Duodenal mucosa (tissue), 2 donors: ENCODE measurements around the gene CIITA.
"Not testable (repeated sequence)": the region's sequence is repeated elsewhere in the genome, so short reads cannot be mapped to it uniquely, and the experiment has no call there.

Source experiments
- H3K27ac ChIP-seq: one replicate; pipeline ENCODE4 v1.7.0; 2013; ENCODE audit warnings: low read depth, low read length
- H3K27me3 ChIP-seq, 2 donors: one replicate each; pipeline ENCODE4 v1.7.0; 2013; ENCODE audit warnings: low read length in 2 of 2, control low read depth in 1 of 2; ENCODE audit not compliant: insufficient read depth in 2 of 2, control insufficient read depth in 1 of 2
- H3K36me3 ChIP-seq, 2 donors: one replicate each; pipeline ENCODE4 v1.7.0; 2013; ENCODE audit warnings: low read length in 2 of 2, control low read depth in 1 of 2; ENCODE audit not compliant: insufficient read depth in 2 of 2, control insufficient read depth in 1 of 2
- H3K4me1 ChIP-seq, 2 donors: one replicate each; pipeline ENCODE4 v1.7.0; 2013; ENCODE audit warnings: low read length in 2 of 2, control low read depth in 1 of 2; ENCODE audit not compliant: insufficient read depth in 2 of 2, control insufficient read depth in 1 of 2
- H3K4me3 ChIP-seq, 2 donors: one replicate each; pipeline ENCODE4 v1.7.0; 2013; ENCODE audit warnings: low read length in 2 of 2, low read depth in 1 of 2
- H3K9ac ChIP-seq, 2 donors: one replicate each; pipeline ENCODE4 v1.7.0; 2013; ENCODE audit warnings: low read length in 2 of 2, low read depth in 1 of 2
- H3K9me3 ChIP-seq, 2 donors: one replicate each; pipeline ENCODE4 v1.7.0; 2013; ENCODE audit warnings: low read length in 2 of 2, control low read depth in 1 of 2; ENCODE audit not compliant: control insufficient read depth in 1 of 2

CIITA gene

DNA sequence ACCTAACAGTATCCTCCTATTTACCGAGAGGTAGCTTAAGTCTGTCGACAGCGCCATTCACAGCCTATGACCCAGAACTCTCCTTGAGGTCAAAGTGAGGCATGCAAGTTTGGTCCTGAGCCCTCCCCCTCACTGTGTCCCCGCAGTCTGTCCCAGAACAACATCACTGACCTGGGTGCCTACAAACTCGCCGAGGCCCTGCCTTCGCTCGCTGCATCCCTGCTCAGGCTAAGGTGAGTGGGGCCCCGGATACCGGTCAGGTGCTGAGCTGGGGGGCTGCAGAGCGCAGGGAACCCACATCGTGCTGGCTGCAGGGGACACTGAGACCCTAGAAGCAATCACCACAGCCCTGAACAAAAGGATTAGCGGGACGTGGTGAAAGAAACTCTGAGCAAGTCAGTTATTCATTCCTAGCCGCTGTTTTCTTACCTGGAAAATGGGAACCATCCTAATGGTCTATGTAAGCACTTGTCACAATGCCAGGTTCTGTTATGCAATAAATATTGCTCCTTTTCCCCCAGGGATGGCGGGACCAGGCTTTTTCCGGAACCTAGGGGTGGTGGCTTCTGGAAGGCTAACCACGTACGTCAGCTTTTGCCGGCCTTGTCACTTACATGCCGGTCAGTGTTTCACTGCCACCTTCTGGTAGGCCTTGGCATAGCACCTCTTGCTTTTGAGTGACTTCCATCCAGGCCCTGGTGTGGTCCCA is 41.4 kb downstream of the CIITA start:
- Histone ChIP-seq H3K9ac (no peak overlapping the region), H3K36me3 (peaks cover 14 to 18% of the 10 kb centered on the region in 2 donors), H3K27ac (no peak overlapping the region), H3K4me3 (peak overlapping the region in 1 of 2 donors; percentile 9), H3K4me1 (peaks cover 17% of the 10 kb centered on the region in 2 donors), H3K27me3 (no peaks in the 10 kb centered on the region), H3K9me3 (no peaks in the 10 kb centered on the region)

DNA sequence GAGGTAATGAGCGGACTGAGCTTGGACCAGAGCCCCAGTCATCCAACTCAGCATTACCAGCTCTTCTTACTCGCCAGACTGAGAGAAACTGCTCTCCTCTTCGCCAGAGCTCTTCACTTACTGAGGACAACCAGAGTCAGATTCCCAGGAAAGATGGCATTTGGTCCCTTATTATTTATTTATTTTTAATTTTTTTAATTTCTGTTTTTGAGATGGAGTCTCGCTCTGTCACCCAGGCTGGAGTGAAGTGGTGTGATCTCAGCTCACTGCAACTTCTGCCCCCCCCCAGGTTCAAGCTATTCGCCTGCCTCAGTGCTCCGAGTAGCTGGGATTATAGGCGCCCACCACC is 42.0 kb downstream of the CIITA start:
- Histone ChIP-seq H3K36me3 (peaks cover 14 to 20% of the 10 kb centered on the region in 2 donors), H3K27ac (no peak overlapping the region), H3K4me1 (peaks cover 17% of the 10 kb centered on the region in 2 donors), H3K4me3 (no peak overlapping the region), H3K27me3 (no peaks in the 10 kb centered on the region), H3K9me3 (no peaks in the 10 kb centered on the region), H3K9ac (no peak overlapping the region)

DNA sequence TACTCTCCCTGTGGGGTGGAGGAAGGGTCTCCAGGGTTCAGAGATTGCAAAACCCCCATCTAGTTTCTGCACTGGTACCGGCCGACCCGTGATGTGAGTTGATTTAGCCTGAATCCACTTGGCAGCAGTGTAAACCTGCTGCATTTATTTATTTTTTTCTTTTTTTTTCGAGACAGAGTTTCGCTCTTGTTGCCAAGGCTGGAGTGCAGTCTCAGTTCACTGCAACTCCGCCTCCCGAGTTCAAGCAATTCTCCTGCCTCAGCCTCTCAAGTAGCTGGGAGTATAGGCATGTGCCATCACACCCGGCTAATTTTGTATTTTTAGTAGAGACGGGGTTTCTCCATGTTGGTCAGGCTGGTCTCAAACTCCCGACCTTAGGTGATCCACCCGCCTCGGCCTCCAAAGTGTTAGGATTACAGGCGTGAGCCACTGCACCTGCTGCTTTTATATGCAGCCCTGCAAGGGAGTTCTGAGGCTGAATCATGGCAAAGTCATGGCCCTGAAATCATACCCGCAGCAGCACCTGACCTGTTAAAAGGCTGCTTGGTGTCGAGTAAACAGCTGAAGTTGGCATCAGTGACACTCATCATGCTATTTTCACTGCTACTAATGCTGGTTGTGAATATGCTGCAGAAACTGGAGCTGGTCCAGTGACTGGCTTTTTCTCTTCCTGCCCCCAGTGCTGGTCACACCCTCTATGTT is 43.9 kb downstream of the CIITA start:
- H3K4me3 ChIP-seq = no peak overlapping the region
- H3K9me3 ChIP-seq = no peaks in the 10 kb centered on the region
- no peak overlapping the region for H3K9ac ChIP-seq
- peaks cover 10 to 11% of the 10 kb centered on the region in 2 donors for H3K4me1 ChIP-seq
- no peak overlapping the region for H3K27ac ChIP-seq
- peaks cover 24 to 35% of the 10 kb centered on the region in 2 donors for H3K36me3 ChIP-seq
- no peaks in the 10 kb centered on the region for H3K27me3 ChIP-seq

DNA sequence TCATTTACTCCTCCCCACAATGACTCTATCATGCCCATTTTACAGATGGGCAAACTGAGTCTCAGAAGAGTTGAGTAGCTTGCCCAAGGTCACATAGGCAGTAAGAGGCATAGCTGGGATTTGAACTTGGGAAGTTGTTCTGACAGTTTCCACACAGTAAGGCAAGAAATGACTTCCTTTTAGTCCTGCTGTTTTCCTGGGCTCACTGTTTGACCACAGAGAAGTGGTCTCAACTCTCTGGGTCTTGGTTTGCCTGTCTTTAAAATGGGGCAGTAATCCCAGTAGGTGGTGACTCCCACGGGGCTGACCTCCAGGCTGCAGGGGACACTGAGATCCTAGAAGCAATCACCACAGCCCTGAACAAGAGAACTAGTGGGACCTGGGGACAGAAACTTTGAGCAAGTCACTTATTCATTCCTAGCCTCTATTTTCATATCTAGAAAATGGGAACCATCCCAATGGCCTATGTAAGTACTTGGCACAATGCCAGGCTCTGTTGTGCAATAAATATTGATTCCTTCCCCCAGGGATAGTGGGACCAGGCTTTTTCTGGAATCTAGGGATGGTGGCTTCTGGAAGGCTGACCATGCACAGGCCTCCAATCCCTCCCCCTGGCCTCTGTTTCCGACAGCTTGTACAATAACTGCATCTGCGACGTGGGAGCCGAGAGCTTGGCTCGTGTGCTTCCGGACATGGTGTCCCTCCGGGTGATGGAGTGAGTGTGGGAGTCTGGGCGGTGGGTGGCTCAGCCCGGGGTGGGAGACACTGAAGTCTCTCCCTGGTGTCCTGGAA is 44.7 kb downstream of the CIITA start:
- Histone ChIP-seq H3K9me3 (no peaks in the 10 kb centered on the region), H3K36me3 (peaks cover 28 to 44% of the 10 kb centered on the region in 2 donors), H3K4me1 (peaks cover 5 to 11% of the 10 kb centered on the region in 2 donors), H3K27me3 (no peaks in the 10 kb centered on the region), H3K4me3 (no peak overlapping the region), H3K27ac (no peak overlapping the region), H3K9ac (no peak overlapping the region)

DNA sequence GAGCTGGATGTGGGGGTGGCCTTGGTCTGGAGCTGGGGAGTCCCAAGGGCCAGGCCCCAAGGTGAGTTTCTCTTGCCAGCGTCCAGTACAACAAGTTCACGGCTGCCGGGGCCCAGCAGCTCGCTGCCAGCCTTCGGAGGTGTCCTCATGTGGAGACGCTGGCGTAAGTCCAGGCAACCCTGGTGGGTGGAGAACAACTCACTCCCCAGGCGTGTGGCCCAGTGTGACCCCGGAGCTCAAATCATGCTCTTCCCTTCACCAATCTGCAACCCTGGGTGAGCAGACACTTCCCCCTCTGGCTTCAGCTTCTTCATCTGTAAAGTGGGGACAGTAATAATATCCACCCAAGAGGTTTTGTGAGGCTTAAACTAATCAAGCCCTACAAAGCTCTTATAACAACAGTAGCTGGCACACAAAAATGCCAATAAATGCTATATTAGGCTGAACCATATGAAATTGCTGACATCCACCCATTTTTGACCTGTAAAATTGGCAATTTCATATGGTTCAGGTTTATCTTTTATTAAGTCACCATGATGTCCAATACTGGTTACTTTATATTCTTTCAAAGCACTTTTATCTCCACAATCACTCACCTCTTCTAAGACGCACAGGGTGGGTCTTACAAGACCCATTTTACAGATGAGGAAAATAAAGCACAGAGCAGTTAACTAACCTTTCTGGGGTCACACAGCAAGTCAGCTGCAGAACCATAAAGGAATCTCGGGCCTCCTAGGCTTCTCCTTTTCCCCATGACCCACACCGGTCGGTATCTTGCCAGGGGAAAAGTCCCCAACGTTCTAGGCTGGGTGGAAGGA is 45.5 kb downstream of the CIITA start:
- Histone ChIP-seq H3K4me1 (peaks cover 5 to 11% of the 10 kb centered on the region in 2 donors), H3K4me3 (no peak overlapping the region), H3K27ac (no peak overlapping the region), H3K9ac (no peak overlapping the region), H3K36me3 (peaks cover 35 to 52% of the 10 kb centered on the region in 2 donors), H3K9me3 (no peaks in the 10 kb centered on the region), H3K27me3 (no peaks in the 10 kb centered on the region)

DNA sequence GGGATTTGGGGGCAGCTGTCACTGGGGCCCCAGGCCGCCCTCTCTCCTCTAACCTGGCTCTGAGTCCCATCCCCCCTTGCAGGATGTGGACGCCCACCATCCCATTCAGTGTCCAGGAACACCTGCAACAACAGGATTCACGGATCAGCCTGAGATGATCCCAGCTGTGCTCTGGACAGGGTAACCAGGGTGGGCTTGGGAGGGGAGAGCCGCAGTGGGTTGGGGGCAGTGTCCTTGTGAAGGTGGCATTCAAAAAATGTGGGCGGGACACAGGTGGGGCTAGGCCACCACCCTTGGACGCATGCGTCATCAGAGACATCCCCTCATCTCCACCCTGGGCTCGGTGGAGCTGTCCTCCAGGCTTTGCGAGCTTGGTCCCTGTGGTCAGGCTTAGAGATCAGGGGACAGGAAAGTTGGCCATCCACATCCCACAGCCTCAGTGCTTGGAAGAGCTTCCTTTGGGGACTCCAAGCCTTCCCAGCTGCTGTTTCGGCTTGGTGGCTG is 46.2 kb downstream of the CIITA start:
- Histone ChIP-seq H3K9ac (no peak overlapping the region), H3K36me3 (peaks cover 39 to 58% of the 10 kb centered on the region in 2 donors), H3K4me3 (no peak overlapping the region), H3K4me1 (peaks cover 5 to 11% of the 10 kb centered on the region in 2 donors), H3K27me3 (no peaks in the 10 kb centered on the region), H3K27ac (no peak overlapping the region), H3K9me3 (no peaks in the 10 kb centered on the region)

DNA sequence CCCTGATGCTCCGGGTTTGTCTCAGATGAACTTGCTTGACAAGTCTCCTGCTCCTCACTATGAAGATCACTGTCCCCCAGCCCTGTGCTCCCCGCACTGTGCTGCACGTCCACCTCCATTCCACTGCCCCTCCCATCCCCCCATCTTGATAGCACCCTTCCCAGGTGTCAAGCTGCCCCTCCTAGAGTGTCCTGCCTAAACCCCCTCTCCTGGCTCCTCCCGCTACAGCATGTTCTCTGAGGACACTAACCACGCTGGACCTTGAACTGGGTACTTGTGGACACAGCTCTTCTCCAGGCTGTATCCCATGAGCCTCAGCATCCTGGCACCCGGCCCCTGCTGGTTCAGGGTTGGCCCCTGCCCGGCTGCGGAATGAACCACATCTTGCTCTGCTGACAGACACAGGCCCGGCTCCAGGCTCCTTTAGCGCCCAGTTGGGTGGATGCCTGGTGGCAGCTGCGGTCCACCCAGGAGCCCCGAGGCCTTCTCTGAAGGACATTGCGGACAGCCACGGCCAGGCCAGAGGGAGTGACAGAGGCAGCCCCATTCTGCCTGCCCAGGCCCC is 46.7 kb downstream of the CIITA start:
- peaks cover 39 to 61% of the 10 kb centered on the region in 2 donors for H3K36me3 ChIP-seq
- no peak overlapping the region for H3K9ac ChIP-seq
- H3K9me3 ChIP-seq = no peaks in the 10 kb centered on the region
- no peak overlapping the region for H3K27ac ChIP-seq
- no peaks in the 10 kb centered on the region for H3K27me3 ChIP-seq
- H3K4me1 ChIP-seq = peaks cover 1 to 6% of the 10 kb centered on the region in 2 donors
- H3K4me3 ChIP-seq = no peak overlapping the region

DNA sequence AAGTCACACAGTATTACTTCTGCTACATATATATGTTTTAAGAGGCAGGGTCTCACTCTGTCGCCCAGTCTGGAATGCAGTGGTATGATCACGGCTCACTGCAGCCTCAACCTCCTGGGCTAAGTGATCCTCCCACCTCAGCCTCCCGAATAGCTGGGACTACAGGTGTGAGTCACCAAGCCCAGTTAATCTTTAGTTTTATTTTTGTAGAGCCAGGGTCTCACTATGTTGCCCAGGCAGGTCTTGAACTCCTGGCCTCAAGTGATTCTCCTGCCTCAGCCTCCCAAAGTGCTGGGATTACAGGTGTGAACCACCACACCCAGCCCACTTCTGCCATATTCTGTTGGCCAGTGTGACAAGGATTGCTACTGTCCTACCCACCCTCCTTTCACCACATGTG is 48.3 kb downstream of the CIITA start:
- H3K4me1 ChIP-seq, H3K27me3 ChIP-seq, H3K4me3 ChIP-seq, H3K9ac ChIP-seq, H3K27ac ChIP-seq, H3K9me3 ChIP-seq: not testable (repeated sequence)
- peaks cover 43 to 76% of the 10 kb centered on the region in 2 donors for H3K36me3 ChIP-seq

DNA sequence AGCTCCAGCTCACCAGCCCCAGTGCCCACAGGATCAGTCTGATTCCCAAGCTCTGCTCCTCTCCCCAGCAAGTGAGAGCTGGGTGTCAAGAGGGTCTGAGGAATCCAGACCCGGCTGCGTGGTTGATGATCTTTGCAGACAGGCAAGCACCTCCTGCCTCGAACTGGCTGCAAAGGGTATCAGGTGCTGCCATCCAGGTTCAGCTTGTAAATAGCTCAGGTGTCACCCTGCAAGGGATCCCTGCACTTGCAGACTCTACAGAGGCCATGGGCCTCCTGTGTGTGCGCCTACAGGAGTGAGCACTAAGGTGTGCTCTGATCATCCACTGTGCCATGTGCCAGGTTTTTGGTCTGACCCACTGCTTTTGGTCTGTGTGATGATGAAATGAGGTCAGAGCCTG is 49.1 kb downstream of the CIITA start:
- H3K9me3 ChIP-seq = no peaks in the 10 kb centered on the region
- peaks cover 0 to 5% of the 10 kb centered on the region in 2 donors for H3K4me1 ChIP-seq
- H3K9ac ChIP-seq = no peak overlapping the region
- peaks cover 43 to 82% of the 10 kb centered on the region in 2 donors for H3K36me3 ChIP-seq
- no peak overlapping the region for H3K27ac ChIP-seq
- no peaks in the 10 kb centered on the region for H3K27me3 ChIP-seq
- H3K4me3 ChIP-seq = no peak overlapping the region
